ENCODE results near the gene LAMTOR1. TPM values are rescaled to one million over a fixed set of nuclear protein-coding genes. Genes with fewer than 3 reads are reported as not detected.

Gene LAMTOR1
- polyA plus RNA-seq, 2 of the 4 experiments (the other 2 are of a cell fraction): 66.1 to 119 TPM

- TF ChIP-seq, protein P1, sequence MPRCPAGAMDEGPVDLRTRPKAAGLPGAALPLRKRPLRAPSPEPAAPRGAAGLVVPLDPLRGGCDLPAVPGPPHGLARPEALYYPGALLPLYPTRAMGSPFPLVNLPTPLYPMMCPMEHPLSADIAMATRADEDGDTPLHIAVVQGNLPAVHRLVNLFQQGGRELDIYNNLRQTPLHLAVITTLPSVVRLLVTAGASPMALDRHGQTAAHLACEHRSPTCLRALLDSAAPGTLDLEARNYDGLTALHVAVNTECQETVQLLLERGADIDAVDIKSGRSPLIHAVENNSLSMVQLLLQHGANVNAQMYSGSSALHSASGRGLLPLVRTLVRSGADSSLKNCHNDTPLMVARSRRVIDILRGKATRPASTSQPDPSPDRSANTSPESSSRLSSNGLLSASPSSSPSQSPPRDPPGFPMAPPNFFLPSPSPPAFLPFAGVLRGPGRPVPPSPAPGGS (IDR thresholded peaks at IDR 0.05): no peak
- TF ChIP-seq ESRRA (IDR thresholded peaks at IDR 0.05; ENCODE audit: borderline replicate concordance, low read length): no peak
- no peak for TF ChIP-seq MAZ (IDR thresholded peaks at IDR 0.05; ENCODE audit: borderline replicate concordance, low read depth, low read length)
- TF ChIP-seq, protein P2, sequence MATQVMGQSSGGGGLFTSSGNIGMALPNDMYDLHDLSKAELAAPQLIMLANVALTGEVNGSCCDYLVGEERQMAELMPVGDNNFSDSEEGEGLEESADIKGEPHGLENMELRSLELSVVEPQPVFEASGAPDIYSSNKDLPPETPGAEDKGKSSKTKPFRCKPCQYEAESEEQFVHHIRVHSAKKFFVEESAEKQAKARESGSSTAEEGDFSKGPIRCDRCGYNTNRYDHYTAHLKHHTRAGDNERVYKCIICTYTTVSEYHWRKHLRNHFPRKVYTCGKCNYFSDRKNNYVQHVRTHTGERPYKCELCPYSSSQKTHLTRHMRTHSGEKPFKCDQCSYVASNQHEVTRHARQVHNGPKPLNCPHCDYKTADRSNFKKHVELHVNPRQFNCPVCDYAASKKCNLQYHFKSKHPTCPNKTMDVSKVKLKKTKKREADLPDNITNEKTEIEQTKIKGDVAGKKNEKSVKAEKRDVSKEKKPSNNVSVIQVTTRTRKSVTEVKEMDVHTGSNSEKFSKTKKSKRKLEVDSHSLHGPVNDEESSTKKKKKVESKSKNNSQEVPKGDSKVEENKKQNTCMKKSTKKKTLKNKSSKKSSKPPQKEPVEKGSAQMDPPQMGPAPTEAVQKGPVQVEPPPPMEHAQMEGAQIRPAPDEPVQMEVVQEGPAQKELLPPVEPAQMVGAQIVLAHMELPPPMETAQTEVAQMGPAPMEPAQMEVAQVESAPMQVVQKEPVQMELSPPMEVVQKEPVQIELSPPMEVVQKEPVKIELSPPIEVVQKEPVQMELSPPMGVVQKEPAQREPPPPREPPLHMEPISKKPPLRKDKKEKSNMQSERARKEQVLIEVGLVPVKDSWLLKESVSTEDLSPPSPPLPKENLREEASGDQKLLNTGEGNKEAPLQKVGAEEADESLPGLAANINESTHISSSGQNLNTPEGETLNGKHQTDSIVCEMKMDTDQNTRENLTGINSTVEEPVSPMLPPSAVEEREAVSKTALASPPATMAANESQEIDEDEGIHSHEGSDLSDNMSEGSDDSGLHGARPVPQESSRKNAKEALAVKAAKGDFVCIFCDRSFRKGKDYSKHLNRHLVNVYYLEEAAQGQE (IDR thresholded peaks at IDR 0.05): no peak
Observed at GRCh38 chr11:72066855-72067254, 36.2 kb downstream of the LAMTOR1 start (continued).

- H3K4me3 ChIP-seq: no peak overlapping the region
- CTCF ChIA-PET: interaction anchor here (0.6 to 3.6 kb wide), 5 partner anchors 11 to 37 kb away, joined by 3 to 15 read pairs (median 5); no protein-coding TSS in a partner anchor
- POLR2A ChIA-PET: interaction anchor here (1.8 kb wide), 1 partner anchor 8 kb away, joined by 4 read pairs; no protein-coding TSS in a partner anchor
- H3K4me2 ChIP-seq: no peak overlapping the region
- DNase-seq (ENCODE audit: low read depth in 1 of 2, low spot score in 1 of 2) (no peak), FAIRE-seq (no peak), ATAC-seq (no peak)
- no peaks in the 10 kb centered on the region for H3K9me3 ChIP-seq
- peaks cover 4% of the 10 kb centered on the region; the same call in 2 of the 3 replicates for H3K4me1 ChIP-seq
- 91% methylated on average over 5 of the region's 5 CpGs for WGBS (ENCODE audit: missing lambda C conversion rate)
- TF ChIP-seq EHMT2 (IDR thresholded peaks at IDR 0.05; ENCODE audit: low read depth) (no peak), SMC3 (IDR thresholded peaks at IDR 0.05) (no peak), ZSCAN20 (CRISPR knock-in tag; IDR thresholded peaks at IDR 0.05) (no peak), NFE2L2 (conservative IDR thresholded peaks at IDR 0.05; ENCODE audit: low read length) (no peak), JUNB (IDR thresholded peaks at IDR 0.05) (no peak), MAZ (IDR thresholded peaks at IDR 0.05; ENCODE audit: borderline replicate concordance, low read depth, low read length) (no peak), CEBPB (IDR thresholded peaks at IDR 0.05) (no peak), HEYL (CRISPR knock-in tag; IDR thresholded peaks at IDR 0.05) (no peak), JUN (IDR thresholded peaks at IDR 0.05) (no peak), HMGXB4 (CRISPR knock-in tag; IDR thresholded peaks at IDR 0.05; ENCODE audit: borderline replicate concordance) (no peak), FOSL2 (IDR thresholded peaks at IDR 0.05) (no peak), FOSL2 (CRISPR knock-in tag; IDR thresholded peaks at IDR 0.05) (no peak), HOXB13 (CRISPR knock-in tag; IDR thresholded peaks at IDR 0.05; ENCODE audit: low read depth) (no peak), POLR2A (IDR thresholded peaks at IDR 0.05; ENCODE audit: low read length) (no peak), CHD4 (IDR thresholded peaks at IDR 0.05; ENCODE audit: borderline replicate concordance) (no peak), PBX3 (IDR thresholded peaks at IDR 0.05) (no peak), RCOR1 (IDR thresholded peaks at IDR 0.05; ENCODE audit: low read depth, low read length) (no peak), SREBF2 (IDR thresholded peaks at IDR 0.05) (no peak), PHF8 (IDR thresholded peaks at IDR 0.05; ENCODE audit: borderline replicate concordance, low read depth) (no peak), POLR2AphosphoS2 (conservative IDR thresholded peaks at IDR 0.05; ENCODE audit: low read length) (no peak), KDM5A (IDR thresholded peaks at IDR 0.05) (no peak)
- H3K27ac ChIP-seq: no peak overlapping the region
Observed at GRCh38 chr11:72061739-72062396, 41.2 kb downstream of the LAMTOR1 start.
